GM12878 (cell line): ENCODE results near the gene IFT122.

ENCODE experiments used
- CBX3 ChIP-seq: fragments of 200-600 bp; sonication (generic); IDR thresholded peaks from 2 replicates; pipeline ENCODE4 v1.6.1; 2016; ENCODE audit warnings: low read depth, borderline replicate concordance
- YY1 ChIP-seq: IDR thresholded peaks from 2 replicates; pipeline ENCODE4 v1.6.1; 2011; ENCODE audit warnings: low read depth, mild to moderate bottlenecking, low read length

DNA sequence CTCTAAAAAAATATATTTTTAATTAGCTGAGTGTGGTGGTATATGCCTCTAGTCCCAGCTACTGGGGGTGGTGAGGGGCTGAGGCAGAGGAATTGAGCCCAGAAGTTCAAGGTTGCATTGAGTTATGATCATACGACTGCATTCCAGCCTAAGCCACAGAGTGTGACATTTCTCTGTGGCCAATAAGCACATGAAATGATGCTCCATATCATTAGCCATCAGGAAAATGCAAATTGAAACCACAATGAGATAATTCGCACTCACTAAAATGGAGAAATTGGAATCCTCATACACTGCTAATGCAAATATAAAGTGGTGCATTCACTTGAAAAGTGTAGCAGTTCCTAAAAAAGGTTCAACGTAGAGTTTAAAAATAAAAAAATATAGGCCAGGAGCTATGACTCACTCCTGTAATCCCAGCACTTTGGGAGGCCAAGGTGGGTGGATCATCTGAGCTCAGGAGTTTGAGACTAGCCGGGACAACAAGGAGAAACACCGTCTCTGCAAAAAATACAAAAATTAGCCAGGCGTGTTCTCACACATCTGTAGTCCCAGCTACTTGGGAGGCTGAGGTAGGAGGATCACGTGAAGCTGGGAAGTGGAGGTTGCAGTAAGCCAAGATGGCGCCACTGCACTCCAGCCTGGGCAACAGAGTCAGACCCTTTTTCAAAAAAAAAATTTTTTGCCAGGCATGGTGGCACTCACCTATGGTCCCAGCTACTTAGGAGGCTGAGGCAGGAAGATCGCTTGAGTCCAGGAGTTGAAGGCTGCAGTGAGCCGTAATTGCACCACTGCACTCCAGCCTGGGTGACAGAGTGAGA lies 35.2 kb downstream of the IFT122 start:
- TF ChIP-seq CBX3 (no peak), YY1 (no peak)
